H1 (cell line): ENCODE data around the gene RERE. TPM values are rescaled to one million over a fixed set of nuclear protein-coding genes. Genes with fewer than 3 reads are reported as not detected.

Source experiments
- CTCF ChIA-PET: fragments of 300-600 bp; sonication (Branson Sonifier 250); formaldehyde crosslinking; loops from one replicate; lab custom pipeline; 2021; ENCODE audit not compliant: partially characterized antibody; lab: Charles Lee
- POLR2A ChIA-PET: fragments of 300-600 bp; sonication (Branson Sonifier 250); formaldehyde crosslinking; loops from one replicate; lab custom pipeline; 2021; ENCODE audit warnings: inconsistent platforms; ENCODE audit not compliant: partially characterized antibody; lab: Charles Lee
- DNase-seq, 2 experiments: peaks; one replicate each; pipeline versions ENCODE4 v3.0.0 to v3.0.0-alpha.2; 2010 to 2022; ENCODE audit warnings: low spot score in 2 of 2, low read depth in 1 of 2, mixed read lengths in 1 of 2
- FAIRE-seq: peaks from 2 replicates; lab custom pipeline; 2011; peaks lifted over from hg19 to GRCh38; lab: Jason Lieb, UNC
- H2AFZ ChIP-seq: 2 replicates; pipeline ENCODE4 v1.8.1; 2012; ENCODE audit warnings: low read length, inconsistent platforms
- H2AK5ac ChIP-seq: 2 replicates; pipeline ENCODE4 v1.6.1; 2013; ENCODE audit warnings: low read depth, low read length
- H2BK120ac ChIP-seq: replicated peaks from 2 replicates; pipeline ENCODE3; 2013; ENCODE audit warnings: low read depth, low read length, inconsistent platforms
- H2BK12ac ChIP-seq: 2 replicates; pipeline ENCODE4 v1.6.1; 2013; ENCODE audit warnings: low read depth, low read length
- H2BK15ac ChIP-seq: 2 replicates; pipeline ENCODE4 v1.6.1; 2013; ENCODE audit warnings: low read length
- H2BK20ac ChIP-seq: 2 replicates; pipeline ENCODE4 v1.6.1; 2013; ENCODE audit warnings: low read length
- H2BK5ac ChIP-seq: 2 replicates; pipeline ENCODE4 v1.6.1; 2013; ENCODE audit warnings: low read depth, low read length
- H3K14ac ChIP-seq: 2 replicates; pipeline ENCODE4 v1.6.1; 2013; ENCODE audit warnings: inconsistent platforms; ENCODE audit not compliant: insufficient read length
- H3K18ac ChIP-seq: 2 replicates; pipeline ENCODE4 v1.6.1; 2013; ENCODE audit warnings: low read length; ENCODE audit errors: extremely low read depth
- H3K23ac ChIP-seq: 2 replicates; pipeline ENCODE4 v1.6.1; 2013; ENCODE audit warnings: inconsistent platforms; ENCODE audit not compliant: insufficient read length
- H3K23me2 ChIP-seq: 2 replicates; pipeline ENCODE4 v1.6.1; 2013; ENCODE audit warnings: low read depth, low read length
- H3K27ac ChIP-seq: 2 replicates; pipeline ENCODE4 v1.6.1; 2011; ENCODE audit warnings: low read depth, low read length, inconsistent platforms
- H3K27me3 ChIP-seq, 4 experiments: replicated peaks in 1 of 4; 1 replicate in 1 of 4; 2 replicates in 3 of 4; pipeline versions ENCODE4 v1.6.1 to v1.8.1; 2011 to 2013; ENCODE audit warnings: low read length in 3 of 4, mild to moderate bottlenecking in 3 of 4, inconsistent platforms in 2 of 4, mixed read lengths in 2 of 4, moderate library complexity in 1 of 4; ENCODE audit not compliant: control insufficient read depth in 3 of 4, insufficient read depth in 3 of 4; ENCODE audit errors: extremely low read depth in 1 of 4
- H3K36me3 ChIP-seq, 4 experiments: 2 replicates each; pipeline versions ENCODE4 v1.6.1 to v1.8.1; 2011 to 2013; ENCODE audit warnings: mild to moderate bottlenecking in 4 of 4, low read length in 3 of 4, moderate library complexity in 2 of 4, control low read depth in 1 of 4, inconsistent platforms in 1 of 4; ENCODE audit not compliant: insufficient read depth in 4 of 4, control insufficient read depth in 2 of 4
- H3K4ac ChIP-seq: replicated peaks from 2 replicates; pipeline ENCODE3; 2013; ENCODE audit warnings: low read length, low read depth, mixed read lengths, inconsistent platforms; ENCODE audit not compliant: insufficient read length
- H3K4me1 ChIP-seq, 4 experiments: replicated peaks in 1 of 4; 1 replicate in 1 of 4; 2 replicates in 3 of 4; pipeline versions ENCODE4 v1.6.1 to v1.8.1; 2011 to 2013; ENCODE audit warnings: low read length in 3 of 4, inconsistent platforms in 2 of 4, mixed read lengths in 1 of 4; ENCODE audit not compliant: insufficient read depth in 4 of 4, control insufficient read depth in 3 of 4
- H3K4me2 ChIP-seq, 2 experiments: 2 replicates each; pipeline versions ENCODE4 v1.6.1 to v1.8.1; 2011 to 2013; ENCODE audit warnings: low read depth in 2 of 2, low read length in 2 of 2, control low read depth in 1 of 2, inconsistent platforms in 1 of 2, mild to moderate bottlenecking in 1 of 2; ENCODE audit not compliant: insufficient read depth in 1 of 2
- H3K4me3 ChIP-seq, 4 experiments: fragments of 200-600, 300-600 bp in 1 of 4; sonication (generic), shearing (Covaris generic), sonication (Bioruptor Twin) in 1 of 4; 2 replicates each; pipeline versions ENCODE4 v1.5.1 to v1.8.1; 2011 to 2016; ENCODE audit warnings: low read length in 4 of 4, low read depth in 3 of 4, control low read depth in 2 of 4, inconsistent platforms in 2 of 4, mild to moderate bottlenecking in 2 of 4, mixed read lengths in 1 of 4, moderate library complexity in 1 of 4; ENCODE audit not compliant: insufficient read depth in 2 of 4; ENCODE audit errors: extremely low read depth in 1 of 4
- H3K56ac ChIP-seq: replicated peaks from 2 replicates; pipeline ENCODE3; 2013; ENCODE audit warnings: low read depth, mild to moderate bottlenecking, mixed read lengths, low read length, inconsistent platforms; ENCODE audit not compliant: insufficient read length
- H3K79me1 ChIP-seq: 2 replicates; pipeline ENCODE4 v1.6.1; 2013; ENCODE audit warnings: low read depth, low read length, control low read depth
- H3K79me2 ChIP-seq, 2 experiments: 2 replicates each; pipeline versions ENCODE4 v1.6.1 to v1.8.1; 2012 to 2013; ENCODE audit warnings: low read length in 2 of 2, mild to moderate bottlenecking in 2 of 2, inconsistent platforms in 1 of 2; ENCODE audit not compliant: insufficient read depth in 2 of 2, control insufficient read depth in 1 of 2
- H3K9ac ChIP-seq, 4 experiments: replicated peaks in 1 of 4; 1 replicate in 1 of 4; 2 replicates in 3 of 4; pipeline versions ENCODE4 v1.6.1 to v1.8.1; 2011 to 2013; ENCODE audit warnings: low read depth in 3 of 4, low read length in 3 of 4, control low read depth in 2 of 4, mild to moderate bottlenecking in 2 of 4, moderate library complexity in 2 of 4, inconsistent platforms in 1 of 4; ENCODE audit errors: extremely low read depth in 1 of 4
- H3K9me3 ChIP-seq, 2 experiments: 2 replicates each; pipeline versions ENCODE4 v1.6.1 to v1.8.1; 2012 to 2013; ENCODE audit warnings: mild to moderate bottlenecking in 2 of 2, moderate library complexity in 2 of 2, control low read depth in 1 of 2, inconsistent platforms in 1 of 2, low read depth in 1 of 2, low read length in 1 of 2, mixed read lengths in 1 of 2; ENCODE audit not compliant: insufficient read depth in 2 of 2
- H4K20me1 ChIP-seq, 2 experiments: replicated peaks in 1 of 2; 2 replicates each; pipeline versions ENCODE3 to v1.8.1; 2011 to 2013; ENCODE audit warnings: inconsistent platforms in 2 of 2, low read length in 2 of 2, mild to moderate bottlenecking in 1 of 2; ENCODE audit not compliant: insufficient read depth in 2 of 2, control insufficient read depth in 1 of 2
- H4K5ac ChIP-seq: 2 replicates; pipeline ENCODE4 v1.6.1; 2013; ENCODE audit warnings: low read length, low read depth, mixed read lengths, inconsistent platforms; ENCODE audit not compliant: insufficient read length
- H4K8ac ChIP-seq: 2 replicates; pipeline ENCODE4 v1.8.0; 2013; ENCODE audit warnings: mild to moderate bottlenecking, moderate library complexity, low read length, inconsistent platforms; ENCODE audit not compliant: insufficient read depth; ENCODE audit errors: extremely low read depth
- H4K91ac ChIP-seq: replicated peaks from 2 replicates; pipeline ENCODE3; 2013; ENCODE audit warnings: low read length, mixed read lengths, inconsistent platforms; ENCODE audit not compliant: insufficient read length
- WGBS, 2 experiments: shearing (Covaris generic) in 1 of 2; methylation state at CpG; one replicate each; pipeline versions ENCODE4 v1.1.6 to v1.1.7; 2013 to 2015; ENCODE audit warnings: low lambda C conversion rate in 2 of 2, mixed read lengths in 2 of 2, inconsistent platforms in 1 of 2, low coverage in 1 of 2, missing lambda C conversion rate in 1 of 2; ENCODE audit not compliant: insufficient replicate concordance in 2 of 2, insufficient coverage in 1 of 2, insufficient read length in 1 of 2; ENCODE audit errors: extremely low coverage in 1 of 2, missing lambda C conversion rate in 1 of 2; 5-methylcytosine and 5-hydroxymethylcytosine counted together
- polyA plus RNA-seq, 7 experiments: library from polyadenylated mRNA; depleted of rRNA in 3 of 7; stranded (reverse) in 5 of 7; unstranded in 2 of 7; fragments of >200 nt in 5 of 7; fragments of 200-250 nt in 2 of 7; gene quantifications; 1 replicate in 5 of 7; 2 replicates in 1 of 7; 4 replicates in 1 of 7; pipeline versions ENCODE4 v1.2.1 to v1.2.3, GENCODE V29; 2011 to 2013; ENCODE audit warnings: missing spikeins in 2 of 7, mixed read lengths in 2 of 7
- total RNA-seq: library from RNA; stranded (reverse); fragmentation: NEBNext Ultra II Directional; extraction: Animal tissue kit (Norgen Biotek cat#: 25700); gene quantifications from 2 replicates; pipeline ENCODE4 v1.2.1, GENCODE V29; 2021

RERE gene
- total and polyA plus RNA-seq, 2 of the 8 experiments (the other 6 are each of a cell fraction or from before 2014, with no cell fraction given) = 15.3 to 142 TPM

GRCh38 chr1:8628606-8629005 lies 188.8 kb downstream of the RERE start:
- H4K20me1 ChIP-seq = peaks cover 31 to 37% of the 10 kb centered on the region in 2 experiments
- ChIA-PET CTCF (interaction anchor here (1.1 kb wide), 1 partner anchor 13 kb away, joined by 5 read pairs; no protein-coding TSS in a partner anchor), POLR2A (no interaction called here)
- H2BK12ac ChIP-seq = no peak overlapping the region
- H4K91ac ChIP-seq = no peak overlapping the region
- peaks cover 0 to 22% (median 11%) of the 10 kb centered on the region in 4 experiments for H3K4me1 ChIP-seq
- H4K5ac ChIP-seq = no peak overlapping the region
- no peaks in the 10 kb centered on the region for H3K36me3 ChIP-seq
- H3K4me2 ChIP-seq = no peak overlapping the region
- no peak overlapping the region for H2BK20ac ChIP-seq
- no peak overlapping the region for H3K27ac ChIP-seq
- H2BK15ac ChIP-seq = no peak overlapping the region
- H3K27me3 ChIP-seq = no peaks in the 10 kb centered on the region
- H3K9ac ChIP-seq = no peak overlapping the region
- H2BK120ac ChIP-seq = no peak overlapping the region
- H2AK5ac ChIP-seq = no peak overlapping the region
- H3K56ac ChIP-seq = no peak overlapping the region
- no peak for DNase-seq
- peaks cover 7% of the 10 kb centered on the region for H3K79me1 ChIP-seq
- WGBS, 2 experiments = 88% methylated on average over 2 of the region's 2 CpGs; no CpG with 5 or more reads in 1 of the 2 experiments
- no peak overlapping the region for H2AFZ ChIP-seq
- H3K18ac ChIP-seq = no peak overlapping the region
- no peak overlapping the region for H3K4ac ChIP-seq
- no peak overlapping the region for H3K4me3 ChIP-seq
- H2BK5ac ChIP-seq = no peak overlapping the region
- no peak for FAIRE-seq
- H4K8ac ChIP-seq = no peak overlapping the region
- peaks cover 2% of the 10 kb centered on the region; the same call in 1 of the 2 replicates for H3K23me2 ChIP-seq
- H3K14ac ChIP-seq = no peak overlapping the region
- H3K79me2 ChIP-seq = peaks cover 11 to 97% of the 10 kb centered on the region in 2 experiments; a peak in 3 of 4 replicates
- H3K9me3 ChIP-seq = no peaks in the 10 kb centered on the region
- H3K23ac ChIP-seq = no peak overlapping the region
